A549 treated with ZK216348 at 1 μM for 4 hours (cell line): ENCODE data around the gene REG3A. TPM values are rescaled to one million over a fixed set of nuclear protein-coding genes. Genes with fewer than 3 reads are reported as not detected.

Experiments
- total RNA-seq: library from RNA; stranded (reverse); fragments of 200-300 nt; extraction: Qiagen RNA extraction; gene quantifications from 5 replicates; pipeline ENCODE4 v1.2.3, GENCODE V29; 2022; ENCODE audit warnings: low read depth

REG3A gene
- not detected in 5 replicates for total RNA-seq

DNA sequence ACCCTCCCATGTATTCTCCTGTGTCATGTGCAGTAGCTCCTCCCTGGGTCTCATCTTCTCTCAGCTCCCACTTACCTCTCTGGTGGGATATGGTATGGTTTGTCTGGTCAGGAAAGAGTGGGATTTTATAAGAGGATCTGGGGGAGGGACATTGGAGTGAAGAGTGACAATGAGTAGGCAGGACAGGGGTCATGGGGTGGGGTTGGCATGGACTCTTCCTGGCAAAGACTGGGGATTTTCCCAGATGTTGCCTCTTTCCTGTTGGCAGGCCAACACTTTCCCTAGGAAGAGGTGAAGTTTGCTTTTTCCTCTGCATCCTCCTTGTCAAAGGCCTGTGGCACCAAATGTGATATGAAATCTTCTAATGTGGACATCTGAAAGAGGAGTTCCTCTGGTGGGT lies at the start of gene REG3A:
Gene REG3A (minus strand): TSS at position 101 of the 400 bp plus-strand sequence. CDS start 348 bp downstream, outside the sequence.

DNA sequence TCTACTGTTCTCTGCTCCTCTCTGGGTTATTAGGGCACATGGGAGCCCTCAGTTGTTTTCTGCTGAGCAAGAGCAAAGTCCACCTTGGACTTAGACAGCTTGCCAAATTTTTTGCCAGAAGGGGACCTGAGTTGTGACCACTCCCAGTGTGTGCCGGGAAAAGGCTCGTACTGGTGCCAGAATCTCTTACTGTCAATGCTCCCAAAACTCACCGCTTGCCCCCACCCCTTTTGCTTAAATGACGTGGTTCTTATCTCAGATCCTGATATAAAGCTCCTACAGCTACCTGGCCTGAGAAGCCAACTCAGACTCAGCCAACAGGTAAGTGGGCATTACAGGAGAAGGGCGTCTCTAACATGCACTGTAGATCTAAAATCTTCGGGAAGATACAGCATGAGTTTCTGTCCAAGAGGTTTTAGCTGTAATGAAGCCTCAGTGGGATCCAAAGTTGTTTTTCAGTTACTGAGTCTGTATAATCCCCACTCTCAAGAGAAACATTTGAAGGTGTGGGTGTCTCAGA lies 39.3 kb downstream of the REG3A start, which contains the start of gene REG1A:
Gene REG1A (plus strand): TSS at position 295 of the 520 bp plus-strand sequence. CDS start 374 bp downstream, outside the sequence.

Other genes with a start within 250 kb of the REG3A start
- gene REG3G, start 134.1 kb downstream of the REG3A start, total RNA-seq = not detected in 5 replicates
- not detected in 5 replicates for gene REG1B, start 71.8 kb downstream of the REG3A start, total RNA-seq
- gene REG1A, start 39.3 kb downstream of the REG3A start, total RNA-seq = not detected in 5 replicates